Measurements from ENCODE around the gene ADAMTS2.

GRCh38 chr5:179131886-179132585 lies 213.2 kb downstream of the ADAMTS2 start:
- TF ChIP-seq CTCF (conservative IDR thresholded peaks at IDR 0.05; ENCODE audit: low read depth, low read length) (no peak), EZH2 (IDR thresholded peaks at IDR 0.05; ENCODE audit: low read length, unreplicated experiment) (no peak), EZH2phosphoT487 (IDR thresholded peaks at IDR 0.05; ENCODE audit: borderline replicate concordance, low read length) (no peak)
